ENCODE measurements around the gene HNRNPA3.
A peak's percentile ranks its signal among the peaks of the same experiment; 100 is the strongest.
"Not testable (repeated sequence)": the region's sequence is repeated elsewhere in the genome, so short reads cannot be mapped to it uniquely, and the experiment has no call there.

The HNRNPA3 gene

GRCh38 chr2:177204417-177204816 lies 8.2 kb upstream of the HNRNPA3 start:
- DNase-seq (ENCODE audit: low read depth), result no peak
- H3K4me3 ChIP-seq (ENCODE audit: low read depth, low read length), result no peak overlapping the region
- TF ChIP-seq CTCF (IDR thresholded peaks at IDR 0.05; ENCODE audit: control insufficient read depth, extremely low read depth, insufficient read depth), result no peak

DNA sequence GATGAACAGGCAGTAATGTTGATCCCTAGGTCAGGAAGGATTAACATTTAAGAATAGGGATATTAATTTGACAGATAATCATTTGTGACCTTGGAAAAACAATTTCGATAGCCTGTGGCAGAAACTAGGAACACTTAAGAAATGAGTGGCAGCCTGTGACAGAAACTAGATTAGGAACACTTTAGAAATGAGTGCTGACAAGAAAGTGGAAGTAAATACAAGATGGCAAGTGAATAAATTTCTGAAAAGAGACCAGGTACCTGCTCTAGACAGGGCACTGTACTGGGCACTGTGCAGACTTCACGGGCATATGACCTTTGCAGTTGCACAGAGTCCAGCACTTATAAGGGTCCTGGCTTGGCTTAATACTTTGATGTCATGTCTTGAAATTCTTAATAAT lies 5.5 kb upstream of the HNRNPA3 start:
- no peak for DNase-seq (ENCODE audit: low read depth)
- no peak overlapping the region for H3K4me3 ChIP-seq (ENCODE audit: low read depth, low read length)
- no peak for TF ChIP-seq CTCF (IDR thresholded peaks at IDR 0.05; ENCODE audit: control insufficient read depth, extremely low read depth, insufficient read depth)

- TF ChIP-seq CTCF (IDR thresholded peaks at IDR 0.05; ENCODE audit: control insufficient read depth, extremely low read depth, insufficient read depth), result no peak
- no peak for DNase-seq (ENCODE audit: low read depth)
These were observed 1.4 kb upstream of the HNRNPA3 start for GRCh38 chr2:177211169-177211568.

DNA sequence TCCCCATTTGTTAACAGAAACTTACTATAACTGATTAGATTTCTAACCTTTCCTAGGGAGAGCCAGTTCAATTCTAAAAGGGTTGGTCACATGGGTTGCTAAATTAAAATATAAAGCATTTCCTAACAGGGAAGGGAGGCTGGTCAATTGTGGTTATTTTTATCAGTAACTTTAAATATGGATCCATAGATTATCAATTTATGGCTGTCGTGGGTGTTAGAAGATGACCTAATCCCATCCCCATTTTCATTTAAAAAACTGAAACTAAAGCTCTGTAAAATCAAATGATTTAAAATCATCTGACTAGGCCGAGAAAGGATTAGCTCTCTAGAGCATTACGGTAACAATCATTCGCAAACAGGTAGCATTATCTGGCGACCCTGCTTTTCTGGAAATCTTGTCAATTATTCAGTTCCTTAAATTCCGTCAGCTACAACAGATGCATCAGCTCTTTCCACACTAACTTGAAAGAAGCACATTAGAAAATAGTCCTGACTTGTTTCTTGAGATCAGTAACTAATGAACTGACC lies 953 bp upstream of the HNRNPA3 start:
- H3K4me3 ChIP-seq (ENCODE audit: low read depth, low read length), result peak overlapping the region; percentile 92
- DNase-seq (ENCODE audit: low read depth), result no peak
- TF ChIP-seq CTCF (IDR thresholded peaks at IDR 0.05; ENCODE audit: control insufficient read depth, extremely low read depth, insufficient read depth), result no peak

More at GRCh38 chr2:177211169-177211568, 1.4 kb upstream of the HNRNPA3 start:
- peak overlapping the region; percentile 92 for H3K4me3 ChIP-seq (ENCODE audit: low read depth, low read length)

DNA sequence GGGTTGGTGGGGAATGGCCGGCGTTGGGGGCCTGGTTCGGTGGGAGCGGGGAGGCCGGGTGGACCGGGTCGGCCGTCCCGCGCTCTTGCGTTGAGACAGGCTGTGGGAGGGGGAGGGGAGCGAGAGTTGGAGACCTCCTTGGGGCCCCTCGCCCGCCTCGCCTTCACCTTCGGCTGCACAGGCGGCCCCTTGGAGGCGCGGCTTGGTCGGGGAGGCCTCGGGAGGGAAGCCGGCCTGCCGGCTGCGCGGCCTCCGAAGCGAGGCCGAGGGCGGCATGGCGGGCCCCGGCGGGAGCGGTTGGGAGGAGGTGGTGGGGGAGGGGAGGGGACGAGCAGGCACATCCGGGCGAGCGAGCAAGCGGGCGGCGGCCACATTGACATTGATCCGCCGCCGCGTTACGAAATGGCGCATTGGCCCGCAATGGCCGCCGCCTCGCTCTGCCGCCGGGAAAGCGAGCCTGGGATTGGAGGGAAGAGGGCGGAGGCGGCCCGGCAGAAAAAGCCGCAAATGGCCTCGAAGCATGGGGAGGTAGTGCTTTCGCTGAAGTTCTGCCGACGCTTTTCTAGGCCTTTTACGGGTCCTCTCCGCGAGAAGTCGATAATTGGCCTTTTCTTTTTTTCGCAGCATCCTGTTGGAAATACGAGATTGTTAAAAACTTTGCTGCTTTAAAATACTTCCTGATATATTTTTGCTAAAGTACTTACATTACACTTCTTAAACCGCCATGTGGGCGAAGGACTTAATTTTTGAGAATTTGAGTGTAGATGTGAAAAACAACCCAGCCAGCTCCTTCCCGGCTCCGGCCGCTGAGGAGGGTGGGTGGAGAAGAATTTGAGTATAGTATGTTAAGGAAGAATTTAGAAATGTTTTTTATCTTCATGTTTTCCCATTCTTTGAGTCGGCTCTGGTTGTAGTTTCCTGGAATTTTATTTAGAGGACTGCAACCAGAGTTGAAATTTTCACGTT lies 580 bp downstream of the HNRNPA3 start:
- DNase-seq (ENCODE audit: low read depth), result peak; percentile 54

GRCh38 chr2:177217247-177217843 lies 4.8 kb downstream of the HNRNPA3 start:
- no peak for TF ChIP-seq CTCF (IDR thresholded peaks at IDR 0.05; ENCODE audit: control insufficient read depth, extremely low read depth, insufficient read depth)
- H3K4me3 ChIP-seq (ENCODE audit: low read depth, low read length), result no peak overlapping the region

More for the DNA sequence above, 580 bp downstream of the HNRNPA3 start:
- TF ChIP-seq CTCF (IDR thresholded peaks at IDR 0.05; ENCODE audit: control insufficient read depth, extremely low read depth, insufficient read depth), result no peak
- H3K4me3 ChIP-seq (ENCODE audit: low read depth, low read length), result peak overlapping the region; percentile 92

DNA sequence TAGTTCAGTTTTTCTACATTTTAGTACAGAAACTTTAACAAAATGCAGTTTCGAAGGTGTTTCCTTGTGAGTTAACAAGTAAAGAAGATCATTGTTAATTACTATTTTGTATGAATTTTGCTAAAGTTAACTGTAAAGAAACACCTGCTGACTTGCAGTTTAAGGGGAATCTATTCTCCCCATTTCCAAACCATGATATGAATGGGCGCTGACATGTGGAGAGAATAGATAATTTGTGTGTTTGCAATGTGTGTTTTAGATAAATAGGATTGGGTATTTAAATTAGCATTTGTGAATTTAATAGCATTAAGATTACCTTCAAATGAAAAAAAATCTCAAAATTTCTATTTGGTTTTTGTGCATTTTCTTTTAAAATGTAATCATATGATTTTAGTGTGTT lies 7.2 kb downstream of the HNRNPA3 start:
- H3K4me3 ChIP-seq (ENCODE audit: low read depth, low read length); DNase-seq (ENCODE audit: low read depth): not testable (repeated sequence)

More at GRCh38 chr2:177217247-177217843, 4.8 kb downstream of the HNRNPA3 start:
- no peak for DNase-seq (ENCODE audit: low read depth)
